Peyer's patch (tissue), 4 donors: ENCODE results near the gene CDH4.

Source experiments
- POLR2A ChIP-seq, 2 donors: fragments of 450-650 bp; IDR thresholded peaks; one replicate each; pipeline ENCODE4 v1.5.1; 2017; ENCODE audit warnings: antibody characterized with exemption in 2 of 2, mild to moderate bottlenecking in 2 of 2, moderate library complexity in 2 of 2
- TF ChIP-seq, protein P1 (sequence below), 6 experiments: fragments of 450-650 bp in 4 of 6; fragments of 200-600 bp in 2 of 6; sonication (generic) in 1 of 6; IDR thresholded peaks; one replicate each; pipeline ENCODE4 v1.5.1; 2017 to 2019; ENCODE audit warnings: antibody characterized with exemption in 6 of 6, mild to moderate bottlenecking in 3 of 6, moderate library complexity in 1 of 6

DNA sequence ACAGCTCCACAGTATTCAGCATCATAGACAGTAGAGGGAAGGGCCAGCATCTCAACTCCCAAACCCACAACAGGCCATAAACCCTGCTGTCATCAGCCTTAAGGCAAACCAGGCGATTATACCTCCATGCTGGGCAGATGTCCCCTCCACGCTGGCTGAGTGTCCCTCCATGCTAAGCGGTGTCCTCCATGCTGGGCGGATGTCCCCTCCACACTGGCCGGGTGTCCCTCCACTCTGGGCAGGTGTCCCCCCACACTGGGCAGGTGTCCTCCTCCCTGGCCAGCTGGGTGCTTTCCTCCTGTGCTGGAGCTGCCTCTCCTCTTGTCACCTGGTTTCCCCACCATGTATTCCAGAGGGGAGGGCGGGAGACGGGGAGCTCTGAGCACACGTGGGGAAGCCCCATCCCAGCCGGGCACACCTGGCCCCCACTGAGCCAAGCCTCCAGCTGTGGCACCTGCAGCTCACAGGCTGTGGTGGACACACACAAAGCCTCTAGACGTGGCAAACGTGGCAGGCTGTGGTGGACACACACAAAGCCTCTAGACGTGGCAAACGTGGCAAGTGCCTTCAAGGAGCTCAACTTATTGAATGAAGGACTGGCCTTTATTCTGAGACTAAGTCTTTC lies 616.5 kb downstream of the CDH4 start:
- TF ChIP-seq, protein P1, sequence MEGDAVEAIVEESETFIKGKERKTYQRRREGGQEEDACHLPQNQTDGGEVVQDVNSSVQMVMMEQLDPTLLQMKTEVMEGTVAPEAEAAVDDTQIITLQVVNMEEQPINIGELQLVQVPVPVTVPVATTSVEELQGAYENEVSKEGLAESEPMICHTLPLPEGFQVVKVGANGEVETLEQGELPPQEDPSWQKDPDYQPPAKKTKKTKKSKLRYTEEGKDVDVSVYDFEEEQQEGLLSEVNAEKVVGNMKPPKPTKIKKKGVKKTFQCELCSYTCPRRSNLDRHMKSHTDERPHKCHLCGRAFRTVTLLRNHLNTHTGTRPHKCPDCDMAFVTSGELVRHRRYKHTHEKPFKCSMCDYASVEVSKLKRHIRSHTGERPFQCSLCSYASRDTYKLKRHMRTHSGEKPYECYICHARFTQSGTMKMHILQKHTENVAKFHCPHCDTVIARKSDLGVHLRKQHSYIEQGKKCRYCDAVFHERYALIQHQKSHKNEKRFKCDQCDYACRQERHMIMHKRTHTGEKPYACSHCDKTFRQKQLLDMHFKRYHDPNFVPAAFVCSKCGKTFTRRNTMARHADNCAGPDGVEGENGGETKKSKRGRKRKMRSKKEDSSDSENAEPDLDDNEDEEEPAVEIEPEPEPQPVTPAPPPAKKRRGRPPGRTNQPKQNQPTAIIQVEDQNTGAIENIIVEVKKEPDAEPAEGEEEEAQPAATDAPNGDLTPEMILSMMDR (IDR thresholded peaks at IDR 0.05) = no peak
- TF ChIP-seq POLR2A (IDR thresholded peaks at IDR 0.05) = no peak
